ENCODE data around the gene DNASE1L1.

The DNASE1L1 gene

GRCh38 chrX:154435171-154435733, 26.2 kb upstream of the DNASE1L1 start:
- TF ChIP-seq CTCF (IDR thresholded peaks at IDR 0.05; ENCODE audit: low read depth, low read length): no peak
- no peak overlapping the region for H3K4me3 ChIP-seq (ENCODE audit: low read depth, low read length)

GRCh38 chrX:154434394-154435168, 25.5 kb upstream of the DNASE1L1 start:
- no peak overlapping the region for H3K4me3 ChIP-seq (ENCODE audit: low read depth, low read length)
- no peak for TF ChIP-seq CTCF (IDR thresholded peaks at IDR 0.05; ENCODE audit: low read depth, low read length)

- no peak for TF ChIP-seq CTCF (IDR thresholded peaks at IDR 0.05; ENCODE audit: low read depth, low read length)
Measured at GRCh38 chrX:154433605-154434004, 24.6 kb upstream of the DNASE1L1 start.

GRCh38 chrX:154432210-154432609, 23.2 kb upstream of the DNASE1L1 start:
- no peak for TF ChIP-seq CTCF (IDR thresholded peaks at IDR 0.05; ENCODE audit: low read depth, low read length)
- H3K4me3 ChIP-seq (ENCODE audit: low read depth, low read length): no peak overlapping the region

More at GRCh38 chrX:154433605-154434004, 24.6 kb upstream of the DNASE1L1 start:
- H3K4me3 ChIP-seq (ENCODE audit: low read depth, low read length): no peak overlapping the region

GRCh38 chrX:154431341-154431740, 22.3 kb upstream of the DNASE1L1 start:
- TF ChIP-seq CTCF (IDR thresholded peaks at IDR 0.05; ENCODE audit: low read depth, low read length): no peak
- H3K4me3 ChIP-seq (ENCODE audit: low read depth, low read length): no peak overlapping the region

- TF ChIP-seq CTCF (IDR thresholded peaks at IDR 0.05; ENCODE audit: low read depth, low read length): no peak
- no peak overlapping the region for H3K4me3 ChIP-seq (ENCODE audit: low read depth, low read length)
Measured at GRCh38 chrX:154430916-154431315, 21.9 kb upstream of the DNASE1L1 start.

- no peak overlapping the region for H3K4me3 ChIP-seq (ENCODE audit: low read depth, low read length)
- TF ChIP-seq CTCF (IDR thresholded peaks at IDR 0.05; ENCODE audit: low read depth, low read length): no peak
Measured at GRCh38 chrX:154430479-154430878, 21.4 kb upstream of the DNASE1L1 start.

All from WI38 (cell line).